WERI-Rb-1 (cell line): ENCODE results near the gene POLR2F.
"Not testable (repeated sequence)": the region's sequence is repeated elsewhere in the genome, so short reads cannot be mapped to it uniquely, and the experiment has no call there.

ENCODE experiments used
- DNase-seq: peaks from one replicate; pipeline ENCODE4 v3.0.0-alpha.2; 2020
- H3K27ac ChIP-seq: fragments of 250-450 bp; sonication (Bioruptor Pico); 2 replicates; pipeline ENCODE4 v1.5.1; 2020; ENCODE audit warnings: mild to moderate bottlenecking, moderate library complexity
- H3K27me3 ChIP-seq: fragments of 250-450 bp; sonication (Bioruptor Pico); 2 replicates; pipeline ENCODE4 v1.5.1; 2021; ENCODE audit warnings: mild to moderate bottlenecking, low read depth, moderate library complexity; ENCODE audit not compliant: insufficient read depth, severe bottlenecking
- H3K36me3 ChIP-seq: fragments of 250-450 bp; sonication (Bioruptor Pico); 2 replicates; pipeline ENCODE4 v1.5.1; 2020; ENCODE audit warnings: mild to moderate bottlenecking, moderate library complexity
- H3K4me3 ChIP-seq: 2 replicates; pipeline ENCODE4 v1.5.1; 2011; ENCODE audit warnings: low read depth, mild to moderate bottlenecking, control low read depth, low read length
- H3K9me3 ChIP-seq: fragments of 250-450 bp; sonication (Bioruptor Pico); 2 replicates; pipeline ENCODE4 v1.5.1; 2021; ENCODE audit warnings: mild to moderate bottlenecking, moderate library complexity; ENCODE audit not compliant: severe bottlenecking
- TF ChIP-seq, protein P1 (sequence below): IDR thresholded peaks from 2 replicates; pipeline ENCODE4 v1.5.1; 2011; ENCODE audit warnings: low read depth, mild to moderate bottlenecking, control low read depth, inconsistent platforms, low read length

Gene POLR2F

GRCh38 chr22:37940698-37941376, 12.7 kb upstream of the POLR2F start:
- Histone ChIP-seq H3K27me3 (no peaks in the 10 kb centered on the region), H3K9me3 (no peaks in the 10 kb centered on the region), H3K27ac (no peak overlapping the region), H3K4me3 (no peak overlapping the region), H3K36me3 (peaks cover 11% of the 10 kb centered on the region)
- no peak for DNase-seq
- TF ChIP-seq, protein P1, sequence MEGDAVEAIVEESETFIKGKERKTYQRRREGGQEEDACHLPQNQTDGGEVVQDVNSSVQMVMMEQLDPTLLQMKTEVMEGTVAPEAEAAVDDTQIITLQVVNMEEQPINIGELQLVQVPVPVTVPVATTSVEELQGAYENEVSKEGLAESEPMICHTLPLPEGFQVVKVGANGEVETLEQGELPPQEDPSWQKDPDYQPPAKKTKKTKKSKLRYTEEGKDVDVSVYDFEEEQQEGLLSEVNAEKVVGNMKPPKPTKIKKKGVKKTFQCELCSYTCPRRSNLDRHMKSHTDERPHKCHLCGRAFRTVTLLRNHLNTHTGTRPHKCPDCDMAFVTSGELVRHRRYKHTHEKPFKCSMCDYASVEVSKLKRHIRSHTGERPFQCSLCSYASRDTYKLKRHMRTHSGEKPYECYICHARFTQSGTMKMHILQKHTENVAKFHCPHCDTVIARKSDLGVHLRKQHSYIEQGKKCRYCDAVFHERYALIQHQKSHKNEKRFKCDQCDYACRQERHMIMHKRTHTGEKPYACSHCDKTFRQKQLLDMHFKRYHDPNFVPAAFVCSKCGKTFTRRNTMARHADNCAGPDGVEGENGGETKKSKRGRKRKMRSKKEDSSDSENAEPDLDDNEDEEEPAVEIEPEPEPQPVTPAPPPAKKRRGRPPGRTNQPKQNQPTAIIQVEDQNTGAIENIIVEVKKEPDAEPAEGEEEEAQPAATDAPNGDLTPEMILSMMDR: no peak

- no peak for DNase-seq
- Histone ChIP-seq H3K36me3 (peaks cover 11% of the 10 kb centered on the region), H3K27ac (no peak overlapping the region), H3K9me3 (no peaks in the 10 kb centered on the region), H3K4me3 (no peak overlapping the region), H3K27me3 (no peaks in the 10 kb centered on the region)
- TF ChIP-seq, protein P1: no peak
Observed at GRCh38 chr22:37942133-37942532, 11.4 kb upstream of the POLR2F start.

DNA sequence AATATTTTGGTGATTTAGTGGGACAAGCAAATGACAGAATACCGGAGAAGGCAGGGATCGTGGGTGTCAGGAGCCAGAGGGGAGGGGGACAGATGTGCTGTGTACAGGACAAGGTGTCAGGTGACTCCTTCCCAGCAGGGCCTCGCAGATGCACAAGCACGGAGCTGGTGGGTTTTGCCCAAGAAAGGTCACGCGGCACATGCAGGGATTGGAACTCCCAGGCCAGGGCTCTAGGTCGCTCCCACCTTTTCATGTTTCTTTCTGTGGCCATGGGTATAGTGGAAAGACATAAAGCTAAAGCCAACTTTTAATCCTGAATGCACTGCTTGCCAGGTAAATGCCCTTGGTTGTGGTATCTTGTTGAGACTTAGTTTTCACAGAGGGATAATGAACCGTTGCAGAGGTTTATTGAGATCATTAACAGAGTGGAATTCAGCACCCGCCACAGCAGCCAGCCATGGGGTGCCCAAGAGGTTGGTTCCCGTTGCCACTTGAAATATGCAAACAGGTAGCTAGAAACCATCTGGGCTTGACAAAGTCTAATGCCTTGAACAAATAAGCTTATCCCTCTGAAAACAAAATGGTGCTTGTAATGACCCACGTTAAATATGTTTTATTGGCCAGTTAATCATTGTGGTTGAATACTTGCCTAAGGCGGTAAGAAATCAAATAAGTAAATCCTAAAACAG, 10.2 kb upstream of the POLR2F start:
- no peak for DNase-seq
- Histone ChIP-seq H3K9me3 (no peaks in the 10 kb centered on the region), H3K36me3 (peaks cover 9% of the 10 kb centered on the region), H3K4me3 (no peak overlapping the region), H3K27me3 (no peaks in the 10 kb centered on the region), H3K27ac (no peak overlapping the region)
- TF ChIP-seq, protein P1: no peak

DNA sequence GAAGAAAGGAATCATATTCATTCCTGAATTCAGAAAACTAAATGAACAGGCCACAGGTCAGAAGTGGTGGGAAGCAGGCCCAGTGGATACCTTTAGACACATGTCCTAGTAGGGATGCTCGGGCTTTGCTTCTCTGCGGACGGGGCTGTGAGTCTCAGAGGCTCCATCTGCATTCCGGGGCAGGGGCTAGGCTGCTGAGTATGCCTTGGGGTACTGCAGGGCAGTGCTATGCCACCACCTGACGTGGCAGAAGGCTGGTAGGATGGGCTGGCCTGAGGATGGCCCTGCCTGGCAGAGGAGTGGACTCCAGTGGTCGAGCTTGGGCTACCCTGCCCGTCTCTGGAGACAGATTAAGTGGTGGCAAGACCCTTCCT, 9.7 kb upstream of the POLR2F start:
- TF ChIP-seq, protein P1: no peak
- no peak overlapping the region for H3K27ac ChIP-seq
- no peaks in the 10 kb centered on the region for H3K9me3 ChIP-seq
- H3K4me3 ChIP-seq: no peak overlapping the region
- no peak for DNase-seq
- H3K36me3 ChIP-seq: peaks cover 6% of the 10 kb centered on the region
- no peaks in the 10 kb centered on the region for H3K27me3 ChIP-seq

DNA sequence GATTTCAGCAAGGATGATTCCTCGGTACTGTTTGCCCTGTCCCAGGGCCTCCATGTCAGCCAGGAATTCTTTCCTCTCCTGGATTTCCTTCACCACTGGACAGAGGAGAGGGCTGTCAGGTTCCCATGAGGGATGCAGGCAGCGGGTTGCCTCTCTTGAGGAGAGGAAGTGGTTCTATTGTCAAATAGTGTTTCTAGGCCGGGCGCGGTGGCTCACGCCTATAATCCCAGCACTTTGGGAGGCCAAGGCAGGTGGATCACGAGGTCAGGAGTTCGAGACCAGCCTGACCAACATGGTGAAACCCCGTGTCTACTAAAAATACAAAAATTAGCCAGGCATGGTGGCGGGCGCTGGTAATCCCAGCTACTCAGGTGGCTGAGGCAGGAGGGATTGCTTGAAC, 9.1 kb upstream of the POLR2F start:
- not testable (repeated sequence) for H3K36me3 ChIP-seq, DNase-seq, H3K4me3 ChIP-seq, H3K27me3 ChIP-seq, H3K27ac ChIP-seq, H3K9me3 ChIP-seq

GRCh38 chr22:37947142-37947795, 6.2 kb upstream of the POLR2F start:
- H3K9me3 ChIP-seq, H3K27ac ChIP-seq, H3K36me3 ChIP-seq, H3K4me3 ChIP-seq, DNase-seq, H3K27me3 ChIP-seq: not testable (repeated sequence)
